ELR (cell line): Measurements from ENCODE around the gene FAM107B.

Experiments used
- DNase-seq: peaks from one replicate; pipeline ENCODE4 v3.0.0-alpha.2; 2015; ENCODE audit warnings: low read depth

FAM107B gene

DNA sequence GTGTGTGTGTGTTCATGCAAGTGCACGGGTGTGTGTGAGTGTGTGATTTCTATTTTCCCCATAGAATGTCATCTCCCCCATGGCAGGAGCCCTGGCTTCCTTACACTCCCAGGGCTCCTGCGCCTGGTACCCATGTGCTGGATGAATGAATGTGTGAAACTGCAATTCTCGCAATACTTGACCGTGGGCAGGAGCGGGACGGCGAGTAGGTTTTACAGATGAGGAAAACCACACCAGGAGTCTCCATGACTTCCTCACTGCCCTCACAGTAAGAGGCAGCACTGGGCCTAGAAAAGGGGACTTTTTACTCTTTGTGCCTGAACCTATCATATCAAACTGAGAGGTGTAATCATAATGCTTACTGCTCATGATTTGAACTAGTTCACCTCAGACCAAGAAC lies 276.4 kb downstream of the FAM107B start:
- no peak for DNase-seq

GRCh38 chr10:14491811-14492210 lies 282.9 kb downstream of the FAM107B start:
- peak; percentile 73 for DNase-seq

DNA sequence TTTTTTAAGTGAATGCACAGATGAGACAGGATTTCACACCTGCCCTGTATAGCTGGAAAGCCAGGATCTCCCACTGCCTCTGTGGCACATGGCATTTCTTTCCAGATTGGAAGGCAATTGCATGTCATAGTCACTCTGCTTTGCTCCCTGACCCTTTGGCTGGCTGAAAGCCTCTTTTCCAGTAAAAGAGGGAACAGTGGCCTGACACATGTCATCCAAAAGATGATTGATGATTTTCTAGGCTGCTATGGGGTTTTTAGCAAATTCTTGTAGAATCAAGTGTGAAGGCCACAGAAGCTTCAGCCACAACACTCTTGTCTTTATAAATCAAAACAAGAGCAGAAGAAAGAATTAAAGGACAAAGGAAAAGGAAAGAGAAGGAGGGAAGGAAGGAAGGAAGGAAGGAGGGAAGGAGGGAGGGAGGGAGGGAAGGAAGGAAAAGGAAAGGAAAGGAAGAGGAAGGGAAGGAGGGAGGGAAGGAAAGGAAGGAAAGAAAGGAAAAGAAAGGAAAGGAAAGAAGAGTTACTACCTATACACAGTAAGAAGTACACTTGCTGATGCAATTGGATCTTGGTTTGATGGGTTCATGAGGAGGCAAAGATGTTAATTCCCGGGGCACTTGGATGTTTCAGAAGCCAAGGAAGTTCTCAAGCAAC lies 285.0 kb downstream of the FAM107B start:
- DNase-seq: no peak

- DNase-seq: no peak
Measured at GRCh38 chr10:14487488-14487883, 287.2 kb downstream of the FAM107B start.

DNA sequence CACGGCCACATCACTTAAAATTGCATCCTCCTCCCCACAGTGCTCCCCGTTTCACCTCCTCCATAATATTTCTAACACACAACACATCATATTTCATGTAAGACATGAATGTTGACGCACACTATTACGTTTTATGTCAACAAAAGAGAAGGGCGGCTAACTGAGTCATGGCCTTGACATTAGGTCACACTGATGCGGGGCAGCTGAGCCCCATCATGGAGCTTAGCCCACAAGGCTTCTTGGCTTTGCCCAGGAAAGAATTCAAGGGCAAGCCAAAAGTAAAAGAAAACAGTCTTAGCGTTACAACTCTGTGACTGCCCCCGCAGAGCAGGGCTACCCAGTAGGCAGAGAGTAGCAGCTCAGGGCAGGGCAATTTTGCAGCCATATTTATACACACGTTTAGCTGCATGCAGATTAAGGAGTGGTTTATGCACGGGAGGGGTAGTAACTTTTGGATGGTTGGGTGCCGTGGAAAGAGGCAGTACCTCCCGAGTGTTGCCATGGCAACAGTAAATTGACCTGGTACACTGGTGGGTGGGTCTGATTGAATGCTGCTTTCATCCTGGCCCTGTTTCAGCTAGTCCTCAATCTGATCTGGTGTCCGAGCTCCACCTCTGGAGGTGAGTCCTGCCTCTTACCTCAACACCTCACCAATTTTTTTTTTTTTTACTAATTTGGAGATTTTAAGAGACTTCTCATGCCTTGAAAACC lies 287.8 kb downstream of the FAM107B start:
- DNase-seq: peak; percentile 40

- DNase-seq: no peak
Measured at GRCh38 chr10:14485986-14486385, 288.7 kb downstream of the FAM107B start.

- no peak for DNase-seq
Measured at GRCh38 chr10:14483417-14483816, 291.3 kb downstream of the FAM107B start.

GRCh38 chr10:14481752-14482151 lies 292.9 kb downstream of the FAM107B start:
- no peak for DNase-seq

DNA sequence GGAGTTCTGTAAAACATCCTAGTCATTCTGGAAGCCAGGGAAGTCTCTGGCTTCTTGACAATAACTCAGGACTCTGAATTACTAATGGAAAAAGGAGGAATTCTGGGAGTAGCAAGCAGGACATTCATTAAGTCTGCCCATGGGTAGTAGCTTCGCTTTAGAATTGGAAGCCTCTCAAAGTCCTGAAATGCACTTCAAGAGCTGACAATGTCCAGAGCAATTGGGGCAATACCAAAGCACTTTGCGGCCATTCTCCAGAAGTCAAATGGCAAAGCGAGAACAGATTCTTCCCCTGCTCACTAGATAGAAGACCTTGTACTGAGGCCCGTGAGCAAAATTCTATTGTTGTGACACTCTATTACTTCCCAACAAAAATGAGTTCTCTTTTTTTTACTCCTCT lies 293.7 kb downstream of the FAM107B start:
- no peak for DNase-seq

DNA sequence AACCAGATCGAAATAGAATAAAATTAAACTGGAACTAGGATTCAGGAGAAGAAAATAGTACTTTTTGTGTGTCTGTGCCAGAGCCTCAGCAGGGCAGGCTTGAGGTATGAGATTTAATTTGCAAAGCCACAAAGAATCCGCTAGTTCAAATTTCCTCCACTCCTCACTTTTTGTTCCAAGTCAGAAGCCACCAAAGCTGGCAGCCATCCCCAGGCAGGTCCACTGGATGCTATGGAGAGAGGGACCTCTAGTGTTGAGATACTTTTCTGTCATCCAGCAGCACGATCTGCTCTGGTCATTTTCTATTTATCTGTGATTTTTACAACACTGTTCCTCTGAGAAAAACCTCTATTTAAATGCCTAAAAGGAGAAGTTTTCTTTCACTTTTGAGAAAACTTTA lies 296.1 kb downstream of the FAM107B start:
- DNase-seq: peak; percentile 80

GRCh38 chr10:14478201-14478600 lies 296.5 kb downstream of the FAM107B start:
- no peak for DNase-seq

DNA sequence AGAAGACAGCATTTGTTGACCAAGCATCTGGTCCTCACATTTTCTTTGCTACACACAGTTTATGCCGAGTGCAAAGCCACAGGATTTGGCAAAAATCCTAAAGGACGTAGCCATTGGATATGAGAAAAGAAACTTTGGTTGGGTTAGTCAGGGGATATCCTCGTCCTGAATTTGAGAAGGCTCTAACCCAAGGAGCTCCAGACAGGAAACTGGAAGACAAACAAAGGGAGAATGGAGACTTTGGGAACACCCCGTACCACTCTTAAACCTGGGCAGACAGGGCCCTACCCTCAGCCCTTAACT lies 297.3 kb downstream of the FAM107B start:
- DNase-seq: peak; percentile 60

DNA sequence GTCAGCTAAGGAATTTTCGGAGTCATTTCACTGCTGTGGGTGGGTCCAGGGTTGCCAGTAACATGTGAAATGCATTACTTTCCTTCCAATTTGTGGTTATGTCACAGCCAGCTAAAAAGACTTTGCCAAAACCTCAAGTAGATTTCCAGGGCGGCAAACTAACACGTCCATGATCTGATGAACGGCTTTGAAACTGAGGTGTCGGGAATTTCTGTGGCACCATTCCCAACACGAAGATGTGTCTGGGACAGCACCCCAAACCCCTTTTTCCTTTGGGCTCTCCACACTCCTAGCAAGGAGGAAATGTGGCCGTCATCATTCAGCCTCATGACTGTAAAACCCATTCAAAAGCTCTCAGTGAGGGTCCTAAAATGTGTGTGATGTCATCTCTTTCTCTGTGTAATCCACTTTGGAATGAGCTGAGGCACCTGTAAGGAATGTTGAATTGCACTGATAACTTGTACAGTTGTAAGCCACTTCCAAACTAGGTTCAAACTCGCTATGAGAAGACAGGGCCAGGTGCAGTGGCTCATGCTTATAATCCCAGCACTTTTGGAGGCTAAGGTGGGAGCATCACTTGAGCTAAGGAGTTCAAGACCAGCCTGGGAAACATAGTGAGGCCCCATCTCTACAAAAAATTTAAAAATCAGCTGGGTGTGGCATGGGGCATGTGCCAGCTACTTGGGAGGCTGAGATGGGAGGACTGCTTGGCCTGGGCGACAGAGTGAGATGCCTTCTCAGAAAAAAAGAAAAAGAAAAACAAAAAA lies 297.9 kb downstream of the FAM107B start:
- DNase-seq: peak; percentile 87

DNA sequence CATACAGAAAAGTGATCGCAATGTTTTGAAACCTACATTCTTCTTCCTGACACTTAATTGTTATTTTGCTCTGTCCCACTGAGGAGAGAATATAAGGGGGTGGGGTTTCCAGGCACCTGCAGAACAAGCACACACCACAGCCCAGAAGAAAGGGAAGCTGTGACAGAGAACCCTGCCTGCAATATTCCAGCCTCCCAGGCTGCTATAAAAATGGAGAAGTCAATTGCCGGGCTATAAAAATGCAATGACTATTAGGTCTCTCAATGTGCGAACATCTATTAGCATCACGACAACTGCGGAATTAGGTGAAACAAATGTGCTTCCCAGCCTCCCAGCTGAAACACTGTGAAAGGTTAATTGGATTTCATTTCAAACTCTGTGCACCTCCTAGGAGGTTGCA lies 298.7 kb downstream of the FAM107B start:
- DNase-seq: no peak

DNA sequence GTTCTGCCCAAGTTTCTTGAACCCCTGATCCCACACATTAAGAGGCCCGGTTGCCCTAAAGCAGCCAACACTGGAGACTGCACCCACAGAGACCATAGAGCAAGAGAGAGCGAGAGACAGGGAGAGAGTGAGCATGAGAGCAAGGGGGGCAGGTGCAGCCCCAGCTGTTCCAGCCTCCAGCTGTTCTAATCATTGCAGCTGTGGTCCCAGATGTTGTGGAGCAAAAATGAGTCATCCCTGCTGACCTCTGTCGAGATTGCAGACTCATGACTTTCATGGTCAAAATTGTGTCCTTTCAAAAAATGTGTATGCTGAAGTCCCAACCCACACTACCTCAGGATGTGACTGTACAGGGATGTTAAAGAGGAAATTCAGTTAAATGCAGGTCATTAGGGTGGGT lies 300.0 kb downstream of the FAM107B start:
- DNase-seq: no peak

DNA sequence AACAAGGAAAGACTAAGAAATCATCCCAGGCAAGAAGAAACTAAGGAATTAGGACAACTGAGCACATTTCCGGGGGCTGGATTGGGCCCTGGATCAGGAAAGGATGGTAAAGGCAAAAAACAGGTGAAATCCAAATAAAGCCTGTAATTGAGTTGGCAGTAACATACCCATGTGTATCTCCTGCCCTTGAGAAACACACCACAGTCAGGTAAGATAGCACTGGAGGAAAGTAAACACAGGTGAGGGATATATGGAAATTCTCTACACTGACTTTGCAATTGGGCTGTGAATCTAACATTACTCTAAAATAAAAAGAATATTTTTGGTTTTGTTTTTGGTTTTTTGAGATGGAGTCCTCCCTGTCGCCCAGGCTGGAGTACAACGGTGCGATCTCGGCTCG lies 303.8 kb downstream of the FAM107B start:
- DNase-seq: no peak

GRCh38 chr10:14468726-14469125 lies 306.0 kb downstream of the FAM107B start:
- DNase-seq: no peak
